ENCODE results near the gene NNMT. TPM values are rescaled to one million over a fixed set of nuclear protein-coding genes. Genes with fewer than 3 reads are reported as not detected.

NNMT gene
- total RNA-seq, 3 donors from 2014 or later = 13.1 to 112 (median 65.9) TPM

DNA sequence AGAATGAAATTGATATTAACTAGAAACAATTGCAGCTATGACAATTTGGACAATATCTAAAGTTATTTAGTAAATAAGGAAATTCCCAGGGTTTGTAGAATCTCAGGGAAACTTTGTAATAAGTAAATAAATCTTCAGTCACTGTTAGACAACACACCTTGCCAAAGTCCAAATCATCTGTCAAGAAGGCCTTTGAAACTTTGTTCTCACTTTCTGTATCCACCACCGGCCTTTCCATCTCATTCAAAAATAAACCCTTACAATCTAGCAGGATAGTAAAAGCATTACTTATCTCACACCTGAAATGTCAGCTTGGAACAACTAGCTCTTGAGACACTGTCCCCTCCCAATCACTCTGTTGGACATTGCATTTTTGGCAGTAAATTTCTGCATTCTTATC is 7.9 kb downstream of the NNMT start:
- H3K9me3 ChIP-seq = no peaks in the 10 kb centered on the region
- peaks cover 13% of the 10 kb centered on the region for H3K4me1 ChIP-seq (ENCODE audit: low read depth)
- TF ChIP-seq, protein P1, sequence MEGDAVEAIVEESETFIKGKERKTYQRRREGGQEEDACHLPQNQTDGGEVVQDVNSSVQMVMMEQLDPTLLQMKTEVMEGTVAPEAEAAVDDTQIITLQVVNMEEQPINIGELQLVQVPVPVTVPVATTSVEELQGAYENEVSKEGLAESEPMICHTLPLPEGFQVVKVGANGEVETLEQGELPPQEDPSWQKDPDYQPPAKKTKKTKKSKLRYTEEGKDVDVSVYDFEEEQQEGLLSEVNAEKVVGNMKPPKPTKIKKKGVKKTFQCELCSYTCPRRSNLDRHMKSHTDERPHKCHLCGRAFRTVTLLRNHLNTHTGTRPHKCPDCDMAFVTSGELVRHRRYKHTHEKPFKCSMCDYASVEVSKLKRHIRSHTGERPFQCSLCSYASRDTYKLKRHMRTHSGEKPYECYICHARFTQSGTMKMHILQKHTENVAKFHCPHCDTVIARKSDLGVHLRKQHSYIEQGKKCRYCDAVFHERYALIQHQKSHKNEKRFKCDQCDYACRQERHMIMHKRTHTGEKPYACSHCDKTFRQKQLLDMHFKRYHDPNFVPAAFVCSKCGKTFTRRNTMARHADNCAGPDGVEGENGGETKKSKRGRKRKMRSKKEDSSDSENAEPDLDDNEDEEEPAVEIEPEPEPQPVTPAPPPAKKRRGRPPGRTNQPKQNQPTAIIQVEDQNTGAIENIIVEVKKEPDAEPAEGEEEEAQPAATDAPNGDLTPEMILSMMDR (IDR thresholded peaks at IDR 0.05) = no peak
- ATAC-seq (peak; percentile 71), DNase-seq (no peak)
- no peak overlapping the region for H3K4me3 ChIP-seq
- H3K36me3 ChIP-seq (ENCODE audit: low read depth) = no peaks in the 10 kb centered on the region
- intact Hi-C loops (cut with DNase I, micrococcal nuclease) = no loop called here

DNA sequence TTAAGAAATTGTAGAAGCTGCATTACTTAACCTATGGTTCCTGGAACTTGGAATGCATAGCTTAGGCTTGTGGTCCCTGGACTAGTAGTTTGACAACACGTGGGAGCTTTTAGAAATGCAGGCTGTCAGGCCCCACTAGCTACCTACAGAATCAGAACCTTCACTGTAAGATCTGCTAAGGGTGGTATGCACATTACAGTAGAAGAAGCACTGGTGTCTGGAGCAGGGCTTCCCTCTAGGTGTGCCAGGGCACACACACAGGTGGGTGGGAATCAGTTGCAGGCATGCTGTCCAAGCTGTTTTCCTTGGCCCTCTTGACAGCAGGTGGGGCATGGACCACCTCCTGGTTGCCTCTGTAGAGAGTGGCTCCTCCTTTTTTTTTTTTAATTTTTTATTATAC is 8.8 kb downstream of the NNMT start:
- TF ChIP-seq, protein P1 (IDR thresholded peaks at IDR 0.05) = no peak
- intact Hi-C loops (cut with DNase I, micrococcal nuclease) = no loop called here
- Histone ChIP-seq H3K36me3 (ENCODE audit: low read depth) (no peaks in the 10 kb centered on the region), H3K9me3 (no peaks in the 10 kb centered on the region), H3K4me1 (ENCODE audit: low read depth) (peaks cover 13% of the 10 kb centered on the region), H3K4me3 (no peak overlapping the region)
- ATAC-seq (no peak), DNase-seq (no peak)

DNA sequence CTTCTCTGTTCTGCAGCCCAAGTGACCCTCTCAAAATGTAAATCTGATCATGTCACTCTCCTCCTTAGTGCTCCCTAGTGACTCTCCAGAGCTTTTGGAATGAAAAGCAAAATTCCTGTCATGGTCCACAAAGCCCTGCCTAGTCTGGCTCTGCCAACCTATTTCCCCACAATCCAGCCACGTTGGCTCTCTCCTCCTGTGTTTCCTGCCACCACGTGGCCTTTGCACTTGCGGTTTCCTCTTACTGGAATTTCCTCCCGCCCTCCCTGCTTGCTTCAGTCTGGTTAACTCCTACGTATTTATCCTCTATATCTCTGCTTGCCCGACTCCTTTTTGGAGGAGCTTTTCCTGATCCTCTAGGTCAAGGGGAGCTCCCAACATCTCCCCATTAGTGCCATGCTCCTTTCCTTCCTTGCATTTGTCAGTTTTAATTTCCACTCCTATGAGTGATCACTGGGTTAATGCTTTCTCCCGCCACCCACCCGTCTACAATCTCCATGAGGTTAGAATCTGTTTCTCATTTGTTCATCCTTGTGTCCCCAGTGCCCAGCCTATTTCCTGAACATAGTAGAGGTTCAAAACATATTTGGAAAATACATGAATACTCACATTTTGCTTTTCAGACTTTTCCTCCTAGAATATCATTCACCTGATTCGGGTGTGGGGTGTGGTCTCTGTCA is 11.5 kb downstream of the NNMT start:
- Histone ChIP-seq H3K4me3 (no peak overlapping the region), H3K36me3 (ENCODE audit: low read depth) (no peaks in the 10 kb centered on the region), H3K4me1 (ENCODE audit: low read depth) (peaks cover 13% of the 10 kb centered on the region), H3K9me3 (no peaks in the 10 kb centered on the region)
- ATAC-seq = peak; percentile 74
- peak in 2 of 3 donors; percentile 29 to 61 for DNase-seq
- intact Hi-C loops (cut with DNase I, micrococcal nuclease) = no loop called here
- TF ChIP-seq, protein P1 (IDR thresholded peaks at IDR 0.05) = no peak

DNA sequence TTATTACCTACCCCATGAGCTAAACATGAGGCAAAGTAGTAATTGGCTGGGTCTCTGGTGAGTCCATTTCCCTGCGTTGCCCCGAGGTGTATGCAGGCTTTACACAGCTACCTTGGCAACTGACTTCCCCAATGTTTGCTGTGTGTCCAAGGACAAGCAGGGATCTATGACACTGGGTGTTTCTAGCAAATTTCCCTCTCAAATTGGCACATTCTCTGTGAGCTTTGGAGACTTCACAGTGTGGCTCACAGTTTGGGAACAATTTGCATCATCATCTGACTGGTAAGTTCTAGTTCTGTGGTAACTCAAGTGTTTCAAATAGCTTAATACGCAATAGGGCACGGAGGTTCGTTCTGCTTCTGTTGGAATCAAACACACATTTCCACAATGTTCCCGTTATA is 12.5 kb downstream of the NNMT start:
- TF ChIP-seq, protein P1 (IDR thresholded peaks at IDR 0.05) = no peak
- intact Hi-C loops (cut with DNase I, micrococcal nuclease) = no loop called here
- DNase-seq (no peak), ATAC-seq (peak; percentile 42)
- no peaks in the 10 kb centered on the region for H3K36me3 ChIP-seq (ENCODE audit: low read depth)
- no peaks in the 10 kb centered on the region for H3K9me3 ChIP-seq
- H3K4me3 ChIP-seq = no peak overlapping the region
- H3K4me1 ChIP-seq (ENCODE audit: low read depth) = peaks cover 11% of the 10 kb centered on the region

DNA sequence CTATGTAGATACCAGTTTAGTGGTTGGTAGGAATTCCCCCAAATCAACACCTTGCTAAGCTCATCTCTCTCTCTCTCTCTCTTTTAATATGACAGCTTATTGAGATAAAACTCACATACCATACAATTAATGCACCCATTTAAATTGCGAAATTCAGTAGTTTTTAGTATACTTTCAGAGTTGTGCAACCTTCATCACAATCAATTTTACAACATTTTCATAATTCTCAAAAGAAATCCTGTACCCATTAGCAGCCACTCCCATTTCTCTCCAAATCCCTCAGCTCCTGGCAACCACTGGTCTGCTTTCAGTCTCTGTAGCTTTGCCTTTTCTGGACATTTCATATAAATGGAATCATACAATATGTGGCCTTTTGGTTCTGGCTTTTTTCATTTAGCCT is 13.3 kb downstream of the NNMT start:
- peaks cover 2% of the 10 kb centered on the region for H3K4me1 ChIP-seq (ENCODE audit: low read depth)
- no peak for ATAC-seq
- TF ChIP-seq, protein P1 (IDR thresholded peaks at IDR 0.05) = no peak

More for the DNA sequence above, 13.3 kb downstream of the NNMT start:
- Histone ChIP-seq H3K4me3 (no peak overlapping the region), H3K9me3 (no peaks in the 10 kb centered on the region), H3K36me3 (ENCODE audit: low read depth) (no peaks in the 10 kb centered on the region)
- DNase-seq = no peak
- intact Hi-C loops (cut with DNase I, micrococcal nuclease) = no loop called here

Data from mucosa of descending colon (tissue), 3 donors.